Nephron (organoid): ENCODE data around the gene NAT9.

Experiments used
- H3K27ac Mint-ChIP-seq, 3 experiments: 2 replicates each; pipeline ENCODE4 v1.8.0; 2020; ENCODE audit warnings: mixed read lengths in 3 of 3, mild to moderate bottlenecking in 2 of 3, moderate library complexity in 1 of 3
- H3K27me3 Mint-ChIP-seq: 2 replicates; pipeline ENCODE4 v1.8.0; 2021; ENCODE audit warnings: low read depth, mild to moderate bottlenecking, moderate library complexity, mixed read lengths
- H3K36me3 Mint-ChIP-seq: 2 replicates; pipeline ENCODE4 v1.8.0; 2020; ENCODE audit warnings: low read depth, mixed read lengths
- H3K4me1 Mint-ChIP-seq: 2 replicates; pipeline ENCODE4 v1.8.0; 2020; ENCODE audit warnings: mixed read lengths
- H3K4me3 Mint-ChIP-seq, 3 experiments: 2 replicates each; pipeline ENCODE4 v1.8.0; 2020; ENCODE audit warnings: mild to moderate bottlenecking in 3 of 3, mixed read lengths in 3 of 3, moderate library complexity in 2 of 3
- H3K9me3 Mint-ChIP-seq: 2 replicates; pipeline ENCODE4 v1.8.0; 2020; ENCODE audit warnings: mixed read lengths
- TF ChIP-seq, protein P1 (sequence below), 3 experiments: fragments of 200-600 bp; sonication (generic); IDR thresholded peaks; one replicate each; pipeline ENCODE4 v1.5.0; 2021; ENCODE audit warnings: antibody characterized with exemption in 3 of 3; ENCODE audit not compliant: unreplicated experiment in 3 of 3

Gene NAT9

DNA sequence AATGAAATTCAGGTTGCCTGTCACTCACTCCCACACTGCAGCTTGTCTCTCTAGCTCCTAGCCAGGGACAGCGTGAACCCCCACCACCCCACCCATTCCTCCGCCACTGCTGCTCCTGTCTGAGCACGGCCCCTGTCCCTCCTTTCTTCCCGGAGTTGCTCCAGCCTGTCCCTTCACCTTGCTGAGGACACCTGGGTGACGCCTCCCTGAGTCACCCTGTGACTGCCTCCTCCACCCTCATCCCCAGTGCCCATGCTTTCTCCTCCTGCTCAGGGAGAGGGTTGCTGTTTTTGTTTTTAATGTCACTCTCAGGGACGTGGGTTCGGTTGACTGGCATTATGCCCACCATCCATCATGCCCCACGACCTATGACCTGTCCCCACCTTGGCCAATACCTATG is 25.8 kb upstream of the NAT9 start:
- Mint-ChIP-seq H3K27ac (no peak overlapping the region), H3K4me3 (no peak overlapping the region), H3K4me1 (peaks cover 5% of the 10 kb centered on the region), H3K36me3 (peaks cover 36% of the 10 kb centered on the region), H3K27me3 (peaks cover 13% of the 10 kb centered on the region), H3K9me3 (no peaks in the 10 kb centered on the region)
- TF ChIP-seq, protein P1, sequence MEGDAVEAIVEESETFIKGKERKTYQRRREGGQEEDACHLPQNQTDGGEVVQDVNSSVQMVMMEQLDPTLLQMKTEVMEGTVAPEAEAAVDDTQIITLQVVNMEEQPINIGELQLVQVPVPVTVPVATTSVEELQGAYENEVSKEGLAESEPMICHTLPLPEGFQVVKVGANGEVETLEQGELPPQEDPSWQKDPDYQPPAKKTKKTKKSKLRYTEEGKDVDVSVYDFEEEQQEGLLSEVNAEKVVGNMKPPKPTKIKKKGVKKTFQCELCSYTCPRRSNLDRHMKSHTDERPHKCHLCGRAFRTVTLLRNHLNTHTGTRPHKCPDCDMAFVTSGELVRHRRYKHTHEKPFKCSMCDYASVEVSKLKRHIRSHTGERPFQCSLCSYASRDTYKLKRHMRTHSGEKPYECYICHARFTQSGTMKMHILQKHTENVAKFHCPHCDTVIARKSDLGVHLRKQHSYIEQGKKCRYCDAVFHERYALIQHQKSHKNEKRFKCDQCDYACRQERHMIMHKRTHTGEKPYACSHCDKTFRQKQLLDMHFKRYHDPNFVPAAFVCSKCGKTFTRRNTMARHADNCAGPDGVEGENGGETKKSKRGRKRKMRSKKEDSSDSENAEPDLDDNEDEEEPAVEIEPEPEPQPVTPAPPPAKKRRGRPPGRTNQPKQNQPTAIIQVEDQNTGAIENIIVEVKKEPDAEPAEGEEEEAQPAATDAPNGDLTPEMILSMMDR (IDR thresholded peaks at IDR 0.05; ENCODE audit: unreplicated experiment in 3 of 3) = no peak

DNA sequence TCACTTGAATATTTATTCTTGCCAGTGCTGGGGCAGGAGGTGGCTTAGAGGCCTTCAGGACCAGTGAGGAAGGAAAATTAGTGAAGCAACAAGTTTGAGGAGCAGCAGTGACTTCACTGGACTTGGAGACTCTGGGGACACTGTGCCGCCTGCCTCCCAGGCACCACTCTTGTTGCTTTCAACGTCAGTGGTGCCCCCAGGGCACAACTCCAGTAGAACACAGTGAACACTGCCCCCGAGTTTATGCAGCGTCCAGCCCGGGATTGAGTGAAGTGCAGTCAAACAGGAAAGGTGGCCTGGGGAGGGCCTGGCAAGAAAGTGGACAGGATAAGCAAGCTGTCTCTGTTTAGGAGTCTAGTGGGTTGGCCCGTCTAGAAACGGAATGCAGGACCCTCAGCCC is 24.4 kb upstream of the NAT9 start:
- peaks cover 5% of the 10 kb centered on the region for H3K4me1 Mint-ChIP-seq
- H3K27me3 Mint-ChIP-seq = peaks cover 13% of the 10 kb centered on the region
- H3K36me3 Mint-ChIP-seq = peaks cover 42% of the 10 kb centered on the region
- TF ChIP-seq, protein P1 (IDR thresholded peaks at IDR 0.05; ENCODE audit: unreplicated experiment in 3 of 3) = no peak
- H3K27ac Mint-ChIP-seq = no peak overlapping the region
- H3K4me3 Mint-ChIP-seq = no peak overlapping the region
- H3K9me3 Mint-ChIP-seq = no peaks in the 10 kb centered on the region

DNA sequence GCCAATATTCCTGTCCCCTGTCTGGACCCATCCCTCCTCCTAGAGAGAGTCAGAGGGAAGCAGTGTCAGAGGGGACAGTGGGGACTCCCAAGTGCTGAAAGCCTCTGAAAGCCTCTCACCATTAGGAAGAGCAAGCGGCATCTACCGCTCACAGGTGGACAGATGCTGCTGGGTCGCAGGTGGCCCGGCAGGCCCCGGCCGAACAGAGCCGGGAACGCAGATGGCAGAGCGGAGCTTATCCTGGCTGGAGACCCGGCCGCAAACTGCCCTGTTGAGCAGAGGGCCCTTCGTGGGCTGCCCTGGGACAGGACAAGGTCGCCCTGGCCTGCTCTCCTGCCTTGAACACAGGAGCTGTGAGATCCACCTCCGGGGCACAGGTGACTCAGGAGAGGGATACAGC is 23.0 kb upstream of the NAT9 start:
- H3K27ac Mint-ChIP-seq = no peak overlapping the region
- H3K4me3 Mint-ChIP-seq = no peak overlapping the region
- TF ChIP-seq, protein P1 (IDR thresholded peaks at IDR 0.05; ENCODE audit: unreplicated experiment in 3 of 3) = no peak
- peaks cover 51% of the 10 kb centered on the region for H3K36me3 Mint-ChIP-seq
- peaks cover 11% of the 10 kb centered on the region for H3K27me3 Mint-ChIP-seq
- H3K4me1 Mint-ChIP-seq = peaks cover 4% of the 10 kb centered on the region
- no peaks in the 10 kb centered on the region for H3K9me3 Mint-ChIP-seq

DNA sequence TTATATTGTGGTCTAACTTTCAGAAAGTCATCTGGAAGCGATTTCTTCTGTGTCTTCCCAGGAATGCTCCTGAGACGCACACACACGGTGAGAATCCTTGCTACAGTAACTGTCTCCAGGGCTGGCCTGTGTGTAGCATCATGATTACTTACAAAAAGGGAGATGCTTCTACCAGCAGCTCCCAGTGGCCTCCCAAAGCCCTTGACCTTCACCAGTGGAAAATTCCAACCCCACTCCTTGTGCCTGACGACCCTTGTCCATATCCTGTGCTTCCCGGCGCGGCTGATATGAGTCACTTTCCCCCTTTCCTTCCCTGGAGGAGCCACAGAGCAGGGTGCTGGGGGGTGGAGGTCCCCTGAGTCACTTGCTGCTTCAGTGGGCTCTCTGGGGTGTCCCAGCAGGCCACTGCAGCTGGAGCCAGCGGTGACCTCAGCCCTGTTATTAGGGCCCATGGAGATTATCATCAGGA is 22.1 kb upstream of the NAT9 start:
- no peak overlapping the region for H3K27ac Mint-ChIP-seq
- H3K36me3 Mint-ChIP-seq = peaks cover 47% of the 10 kb centered on the region
- TF ChIP-seq, protein P1 (IDR thresholded peaks at IDR 0.05; ENCODE audit: unreplicated experiment in 3 of 3) = no peak
- H3K9me3 Mint-ChIP-seq = no peaks in the 10 kb centered on the region
- peaks cover 10% of the 10 kb centered on the region for H3K27me3 Mint-ChIP-seq
- H3K4me3 Mint-ChIP-seq = no peak overlapping the region
- no peaks in the 10 kb centered on the region for H3K4me1 Mint-ChIP-seq

DNA sequence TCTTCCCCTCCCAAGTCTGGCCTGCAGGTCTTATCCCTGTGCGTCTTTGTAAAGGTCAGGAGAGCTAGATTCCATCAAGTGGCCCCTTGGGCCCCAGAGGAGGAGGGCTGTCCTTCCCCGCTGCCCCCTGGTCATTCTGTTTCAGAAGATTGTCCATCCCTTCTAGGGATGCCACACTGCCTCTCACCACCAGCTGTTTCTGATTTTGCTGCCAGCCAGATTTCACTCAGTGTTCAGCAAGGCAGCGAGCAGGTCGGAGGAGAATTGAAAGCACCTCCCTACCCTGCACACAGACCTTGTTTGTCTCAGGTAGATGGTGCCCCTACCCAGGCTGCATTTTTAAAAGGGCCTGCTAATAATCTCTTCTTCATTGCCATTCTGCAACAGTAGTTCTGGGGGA is 21.7 kb upstream of the NAT9 start:
- Mint-ChIP-seq H3K27ac (no peak overlapping the region), H3K4me1 (no peaks in the 10 kb centered on the region), H3K4me3 (no peak overlapping the region), H3K36me3 (peaks cover 51% of the 10 kb centered on the region), H3K27me3 (peaks cover 10% of the 10 kb centered on the region), H3K9me3 (no peaks in the 10 kb centered on the region)
- TF ChIP-seq, protein P1 (IDR thresholded peaks at IDR 0.05; ENCODE audit: unreplicated experiment in 3 of 3) = no peak

DNA sequence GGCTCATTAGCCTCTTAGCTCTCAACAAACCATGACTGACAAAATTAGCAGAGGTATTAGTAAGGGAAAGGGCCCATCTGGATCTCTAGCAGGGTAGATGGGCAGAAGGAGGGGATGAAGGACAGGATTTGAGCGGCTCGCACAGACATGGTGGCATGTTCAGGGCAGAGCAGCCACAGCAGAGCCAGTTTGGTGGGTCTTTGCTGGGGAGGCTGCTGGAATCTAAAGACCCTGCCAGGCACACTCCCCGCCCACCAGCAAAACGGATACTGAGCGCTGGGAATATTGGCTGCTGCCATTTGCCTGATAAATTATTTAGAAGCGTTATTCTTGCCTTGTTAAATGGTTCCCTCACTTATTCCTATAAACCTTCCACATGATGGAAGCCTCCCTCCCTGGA is 20.7 kb upstream of the NAT9 start:
- TF ChIP-seq, protein P1 (IDR thresholded peaks at IDR 0.05; ENCODE audit: unreplicated experiment in 3 of 3) = no peak
- no peaks in the 10 kb centered on the region for H3K9me3 Mint-ChIP-seq
- H3K4me1 Mint-ChIP-seq = no peaks in the 10 kb centered on the region
- H3K27ac Mint-ChIP-seq = no peak overlapping the region
- H3K4me3 Mint-ChIP-seq = no peak overlapping the region
- H3K27me3 Mint-ChIP-seq = peaks cover 10% of the 10 kb centered on the region
- H3K36me3 Mint-ChIP-seq = peaks cover 51% of the 10 kb centered on the region
